Measurements from ENCODE around the gene GRIN2C.

GRCh38 chr17:74903034-74903433 lies 43.3 kb upstream of the GRIN2C start:
- TF ChIP-seq POLR2AphosphoS5 (IDR thresholded peaks at IDR 0.05), result no peak
- TF ChIP-seq, protein P1, sequence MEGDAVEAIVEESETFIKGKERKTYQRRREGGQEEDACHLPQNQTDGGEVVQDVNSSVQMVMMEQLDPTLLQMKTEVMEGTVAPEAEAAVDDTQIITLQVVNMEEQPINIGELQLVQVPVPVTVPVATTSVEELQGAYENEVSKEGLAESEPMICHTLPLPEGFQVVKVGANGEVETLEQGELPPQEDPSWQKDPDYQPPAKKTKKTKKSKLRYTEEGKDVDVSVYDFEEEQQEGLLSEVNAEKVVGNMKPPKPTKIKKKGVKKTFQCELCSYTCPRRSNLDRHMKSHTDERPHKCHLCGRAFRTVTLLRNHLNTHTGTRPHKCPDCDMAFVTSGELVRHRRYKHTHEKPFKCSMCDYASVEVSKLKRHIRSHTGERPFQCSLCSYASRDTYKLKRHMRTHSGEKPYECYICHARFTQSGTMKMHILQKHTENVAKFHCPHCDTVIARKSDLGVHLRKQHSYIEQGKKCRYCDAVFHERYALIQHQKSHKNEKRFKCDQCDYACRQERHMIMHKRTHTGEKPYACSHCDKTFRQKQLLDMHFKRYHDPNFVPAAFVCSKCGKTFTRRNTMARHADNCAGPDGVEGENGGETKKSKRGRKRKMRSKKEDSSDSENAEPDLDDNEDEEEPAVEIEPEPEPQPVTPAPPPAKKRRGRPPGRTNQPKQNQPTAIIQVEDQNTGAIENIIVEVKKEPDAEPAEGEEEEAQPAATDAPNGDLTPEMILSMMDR (IDR thresholded peaks at IDR 0.05), result no peak
- TF ChIP-seq POLR2A (IDR thresholded peaks at IDR 0.05), result no peak

Measured in prostate gland (tissue), 2 donors.